H1 (cell line): ENCODE data around the gene UBE2L6. TPM values are rescaled to one million over a fixed set of nuclear protein-coding genes. Genes with fewer than 3 reads are reported as not detected.

ENCODE experiments used
- HDAC2 ChIP-seq, 2 experiments: fragments of 300-600 bp in 1 of 2; sonication (generic) in 1 of 2; IDR thresholded peaks; 2 replicates each; pipeline ENCODE4 v1.6.1; 2011 to 2012; ENCODE audit warnings: low read depth in 2 of 2, low read length in 2 of 2, mild to moderate bottlenecking in 2 of 2, moderate library complexity in 2 of 2, borderline replicate concordance in 1 of 2, inconsistent platforms in 1 of 2
- JUN ChIP-seq: IDR thresholded peaks from 2 replicates; pipeline ENCODE4 v1.6.1; 2011; ENCODE audit warnings: low read depth, mild to moderate bottlenecking, improper control_type of control experiment, low read length
- RNF2 ChIP-seq: fragments of 200-900, 300-1000 bp; sonication (generic); IDR thresholded peaks from 2 replicates; pipeline ENCODE4 v1.7.1; 2016; ENCODE audit warnings: borderline replicate concordance, low read depth, mild to moderate bottlenecking, antibody characterized with exemption, low read length; ENCODE audit not compliant: poor library complexity, severe bottlenecking; ENCODE audit errors: missing control alignments
- TEAD4 ChIP-seq: IDR thresholded peaks from 2 replicates; pipeline ENCODE4 v1.6.1; 2012; ENCODE audit warnings: low read depth, low read length, inconsistent platforms, mixed read lengths
- polyA plus RNA-seq, 7 experiments: library from polyadenylated mRNA; depleted of rRNA in 3 of 7; stranded (reverse) in 5 of 7; unstranded in 2 of 7; fragments of >200 nt in 5 of 7; fragments of 200-250 nt in 2 of 7; gene quantifications; 1 replicate in 5 of 7; 2 replicates in 1 of 7; 4 replicates in 1 of 7; pipeline versions ENCODE4 v1.2.1 to v1.2.3, GENCODE V29; 2011 to 2013; ENCODE audit warnings: missing spikeins in 2 of 7, mixed read lengths in 2 of 7
- total RNA-seq: library from RNA; stranded (reverse); fragmentation: NEBNext Ultra II Directional; extraction: Animal tissue kit (Norgen Biotek cat#: 25700); gene quantifications from 2 replicates; pipeline ENCODE4 v1.2.1, GENCODE V29; 2021

Gene UBE2L6
- total and polyA plus RNA-seq, 2 of the 8 experiments (the other 6 are each of a cell fraction or from before 2014, with no cell fraction given): 67.8 to 89.2 TPM

- TF ChIP-seq JUN (no peak), TEAD4 (no peak), RNF2 (no peak), HDAC2 (IDR thresholded peaks at IDR 0.05; ENCODE audit: borderline replicate concordance in 1 of 2, low read depth in 2 of 2, low read length in 2 of 2) (no peak)
These were observed 15.5 kb downstream of the UBE2L6 start (continued) for GRCh38 chr11:57551941-57552340.
